ENCODE data around the gene BMPR1A. TPM values are rescaled to one million over a fixed set of nuclear protein-coding genes. Genes with fewer than 3 reads are reported as not detected.
"Not testable (repeated sequence)": the region's sequence is repeated elsewhere in the genome, so short reads cannot be mapped to it uniquely, and the experiment has no call there.

The BMPR1A gene
- total RNA-seq, 1 donor from 2014 or later = 43.5 TPM

DNA sequence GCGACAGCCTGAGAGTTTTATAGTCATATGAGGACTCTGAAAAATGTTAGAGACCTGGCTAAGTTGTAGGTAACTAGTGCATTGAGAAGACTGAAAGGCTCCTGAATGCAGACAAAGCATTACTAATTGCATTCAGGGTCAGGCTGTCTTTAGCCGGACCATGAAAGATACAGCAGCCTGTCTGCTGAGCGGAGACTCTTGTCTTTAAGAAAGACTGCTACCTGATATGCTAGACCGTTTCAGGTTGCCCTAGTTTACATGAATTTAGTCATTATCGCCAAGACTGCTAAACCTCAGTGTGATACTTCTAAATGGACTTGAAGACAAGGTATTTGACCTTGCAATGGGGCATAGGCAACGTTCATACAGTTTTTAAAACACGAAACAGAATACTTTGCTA is 81.2 kb downstream of the BMPR1A start:
- no peak for DNase-seq (ENCODE audit: low spot score)

DNA sequence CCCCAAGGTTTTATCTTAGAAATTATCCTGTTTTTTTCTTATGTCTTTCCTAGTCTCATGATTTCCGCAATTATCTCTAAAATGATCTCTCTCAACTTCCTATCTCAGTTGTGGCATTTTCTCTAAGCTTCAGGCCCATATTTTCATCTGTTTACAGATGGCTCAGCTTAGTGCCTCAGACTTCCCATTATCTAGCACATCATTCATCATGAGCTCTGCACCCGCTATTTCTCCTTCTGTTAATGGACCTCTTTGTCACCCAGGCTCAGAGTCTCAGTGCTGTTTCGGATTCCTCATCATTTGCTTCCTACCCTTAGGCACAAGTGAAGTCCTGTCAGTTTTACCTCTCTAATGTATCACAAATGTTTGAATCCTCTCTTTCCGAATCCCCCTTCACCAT is 84.1 kb downstream of the BMPR1A start:
- no peak for DNase-seq (ENCODE audit: low spot score)

DNA sequence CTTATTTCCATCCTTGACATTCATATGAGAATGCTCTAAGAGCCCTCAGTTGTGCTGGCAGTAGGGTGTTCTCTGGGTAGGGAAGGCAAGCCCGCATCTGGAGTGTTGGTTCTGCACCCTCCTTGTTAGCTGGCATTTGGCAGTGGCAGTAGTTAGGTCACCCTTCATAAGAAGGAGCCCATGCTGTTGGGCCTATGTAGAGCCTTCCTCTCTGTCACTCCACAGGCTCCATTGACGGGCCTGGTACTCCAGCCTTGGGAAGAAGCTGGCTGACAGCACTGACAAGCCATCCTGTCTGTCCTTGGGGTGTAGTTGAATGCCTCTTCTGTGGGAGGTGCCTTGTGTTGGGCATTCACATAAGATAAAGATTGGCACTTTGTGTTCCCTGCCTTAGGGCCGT is 89.7 kb downstream of the BMPR1A start:
- no peak for DNase-seq (ENCODE audit: low spot score)

DNA sequence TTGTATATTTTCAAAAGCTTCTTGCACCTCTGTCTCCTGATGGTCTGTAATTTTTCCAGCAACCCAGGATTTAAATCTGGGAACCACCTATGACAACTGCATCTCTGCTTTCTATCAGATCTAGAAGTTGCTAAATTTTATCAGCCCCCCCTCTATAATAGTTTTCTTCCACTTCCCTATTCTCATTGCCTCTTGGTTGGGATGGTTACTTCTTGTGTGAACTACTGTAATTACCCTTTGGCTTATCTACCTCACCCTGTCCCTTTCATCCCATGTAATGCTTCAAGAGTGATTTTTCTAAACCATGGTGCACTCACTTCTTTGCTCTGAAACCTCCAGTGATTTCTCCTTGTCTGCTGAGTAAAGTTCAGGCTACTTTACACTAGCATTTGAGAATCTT is 92.3 kb downstream of the BMPR1A start:
- no peak for DNase-seq (ENCODE audit: low spot score)

DNA sequence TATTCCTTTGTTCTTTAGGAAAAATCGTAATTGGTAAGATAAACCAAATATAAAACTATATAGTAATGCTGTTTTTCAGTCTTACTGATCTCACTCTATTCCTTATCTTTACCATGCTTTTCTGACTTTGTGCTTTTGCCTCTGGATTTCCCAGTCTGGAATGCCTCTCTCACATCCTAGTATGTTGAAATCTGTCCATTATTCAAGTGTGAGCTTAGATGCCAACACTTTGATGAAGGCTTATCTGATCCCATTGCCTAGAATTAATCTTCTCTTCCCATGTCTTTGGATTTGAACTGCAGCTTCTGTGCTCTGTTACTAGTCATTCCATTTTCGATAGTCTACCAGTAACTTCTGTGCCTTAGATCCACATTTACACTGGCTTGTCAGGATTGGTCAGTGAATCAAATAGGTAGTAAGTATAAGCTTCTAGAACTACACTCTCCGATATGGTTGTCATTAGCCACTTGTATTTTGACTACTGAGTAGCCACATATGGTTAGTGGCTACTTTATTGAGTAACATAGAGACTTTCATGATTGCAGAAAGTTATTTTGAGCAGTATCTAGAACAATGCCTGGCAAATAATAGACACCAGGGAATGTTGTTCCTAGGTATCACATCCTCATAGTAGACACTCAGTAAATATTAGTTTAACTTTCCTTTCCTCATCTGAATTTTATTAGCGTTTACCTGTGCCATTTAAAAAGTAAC is 92.9 kb downstream of the BMPR1A start:
- DNase-seq (ENCODE audit: low spot score) = no peak

DNA sequence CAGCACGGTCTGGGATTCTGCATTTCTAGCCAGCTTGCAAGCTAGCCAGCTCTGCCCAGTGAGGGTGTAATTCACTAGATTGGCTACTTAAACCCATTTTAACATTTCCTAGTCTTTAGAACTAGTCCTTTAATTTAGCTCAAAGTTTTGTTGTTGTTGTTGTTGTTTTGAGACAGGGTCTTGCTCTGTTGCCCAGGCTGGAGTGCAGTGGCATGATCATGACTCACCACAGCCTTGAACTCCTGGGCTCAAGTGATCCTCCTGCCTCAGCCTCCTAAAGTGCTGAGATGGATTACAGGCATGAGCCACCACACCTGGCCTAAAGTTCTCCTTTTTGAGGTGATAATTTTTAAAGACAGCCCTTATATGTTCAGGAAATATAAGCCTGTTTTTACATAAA is 94.1 kb downstream of the BMPR1A start:
- no peak for DNase-seq (ENCODE audit: low spot score)

DNA sequence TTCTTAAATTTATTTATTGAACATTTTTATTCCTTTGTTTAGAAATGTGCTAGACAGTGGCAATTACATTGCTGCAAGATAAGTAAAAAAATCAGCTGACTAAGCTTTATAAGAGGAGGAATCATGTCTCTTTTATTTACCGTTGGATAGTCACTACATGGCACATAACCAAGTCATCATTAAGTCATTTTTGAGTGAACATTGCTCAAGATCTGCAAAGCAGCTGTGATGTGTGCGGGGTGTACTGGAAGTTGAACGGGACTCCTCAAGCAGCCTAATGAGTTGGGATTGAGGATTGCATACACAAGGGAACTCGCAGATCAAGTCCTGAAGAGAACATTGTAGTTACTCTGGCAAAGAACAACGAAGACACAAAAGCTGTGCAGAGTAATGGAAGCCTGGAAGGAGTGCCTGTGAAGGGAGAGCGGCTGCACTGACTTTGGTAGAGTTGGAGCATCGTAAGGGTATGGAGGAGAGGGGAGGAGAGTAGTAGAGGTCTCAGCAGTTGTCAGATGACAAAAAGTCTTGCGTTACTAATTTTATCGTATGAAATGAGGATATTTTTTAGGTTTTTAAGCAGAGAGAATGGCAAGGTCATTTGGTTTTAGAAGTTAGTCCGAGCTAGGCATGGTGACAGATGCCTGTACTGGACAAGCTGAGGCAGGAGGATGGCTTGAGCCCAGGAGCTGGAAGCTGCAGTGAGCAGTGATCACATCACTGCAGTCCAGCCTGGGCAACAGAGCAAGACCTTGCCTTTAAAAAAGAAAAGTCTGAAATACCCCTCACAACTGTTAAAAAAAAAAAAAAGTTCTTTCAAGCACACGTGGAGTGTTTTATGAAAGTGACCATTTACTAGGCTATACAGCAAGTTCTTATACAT is 95.1 kb downstream of the BMPR1A start:
- no peak for DNase-seq (ENCODE audit: low spot score)

DNA sequence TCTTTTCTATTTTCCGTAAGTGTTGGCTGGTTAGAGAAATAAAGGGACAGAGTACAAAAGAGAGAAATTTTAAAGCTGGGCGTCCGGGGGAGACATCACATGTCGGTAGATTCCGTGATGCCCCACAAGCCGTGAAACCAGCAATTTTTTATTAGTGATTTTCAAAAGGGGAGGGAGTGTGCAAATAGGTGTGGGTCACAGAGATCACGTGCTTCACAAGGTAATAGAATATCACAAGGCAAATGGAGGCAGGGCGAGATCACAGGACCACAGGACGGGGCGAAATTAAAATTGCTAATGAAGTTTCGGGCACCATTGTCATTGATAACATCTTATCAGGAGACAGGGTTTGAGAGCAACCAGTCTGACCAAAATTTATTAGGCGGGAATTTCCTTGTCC is 97.2 kb downstream of the BMPR1A start:
- not testable (repeated sequence) for DNase-seq (ENCODE audit: low spot score)

DNA sequence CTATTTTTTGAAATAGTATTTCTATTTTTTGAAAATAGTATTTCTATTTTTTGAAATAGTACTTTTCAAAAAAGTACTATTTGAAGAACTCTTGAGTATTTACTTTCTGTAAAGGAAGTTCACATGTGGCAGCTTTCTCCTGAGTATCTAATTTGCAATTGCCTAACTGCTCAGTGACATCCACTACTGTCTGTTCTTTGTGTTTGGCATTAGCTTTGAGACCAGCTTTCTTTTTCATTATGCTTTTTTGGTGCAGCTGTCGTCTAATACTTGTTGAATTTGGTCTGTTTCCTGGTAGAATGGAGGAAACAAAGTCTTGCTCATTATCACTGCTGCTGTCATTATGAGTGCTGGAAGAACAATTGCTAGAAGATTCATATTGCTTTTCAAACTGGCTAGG is 99.1 kb downstream of the BMPR1A start:
- DNase-seq (ENCODE audit: low spot score) = no peak

DNA sequence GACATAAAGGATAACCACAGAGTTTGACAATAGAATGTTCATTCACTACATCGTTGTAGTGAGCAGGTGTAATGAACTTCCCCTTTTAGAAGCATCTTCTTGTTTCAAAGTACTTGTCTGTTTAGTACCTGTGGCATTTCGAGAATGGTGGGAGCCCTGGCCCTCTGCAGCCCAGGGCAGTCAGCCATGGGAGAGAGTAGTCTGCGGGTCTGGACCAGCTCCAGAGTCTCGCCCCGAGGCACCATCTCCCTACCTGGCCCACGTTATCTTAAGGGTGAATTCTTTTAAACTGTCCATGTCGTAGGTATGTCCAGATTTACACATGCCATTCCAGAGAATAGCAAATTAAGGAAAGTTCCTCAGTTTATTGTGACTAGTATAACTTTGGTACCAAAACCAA is 99.7 kb downstream of the BMPR1A start:
- DNase-seq (ENCODE audit: low spot score) = no peak

DNA sequence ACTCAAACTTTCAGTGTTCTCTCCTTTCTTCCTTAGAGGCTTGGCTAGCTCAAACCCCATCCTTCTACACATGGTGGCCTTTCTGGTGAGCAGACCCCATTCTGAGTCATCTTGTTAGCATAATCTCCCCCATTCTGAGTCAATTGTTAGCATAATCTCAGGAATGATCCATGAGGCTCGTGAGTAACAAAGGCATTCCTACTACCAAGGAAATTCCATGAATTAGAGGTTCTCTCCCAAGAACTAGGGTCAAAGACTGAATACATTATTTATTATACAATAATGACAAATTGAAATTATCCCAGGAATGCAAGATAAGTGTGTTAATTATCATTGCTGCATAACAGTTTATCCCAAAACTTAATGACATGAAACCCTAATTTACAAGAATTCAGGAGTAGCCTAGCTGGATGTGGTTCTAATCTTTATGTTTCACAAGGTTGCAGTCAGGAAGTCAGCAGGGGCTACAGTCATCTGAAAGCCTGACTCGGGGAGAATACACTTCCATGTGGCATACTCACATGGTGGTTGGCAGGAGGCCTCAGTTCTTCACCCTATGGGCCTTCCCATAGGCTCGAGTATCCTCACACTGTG is 100.8 kb downstream of the BMPR1A start:
- DNase-seq (ENCODE audit: low spot score) = no peak

DNA sequence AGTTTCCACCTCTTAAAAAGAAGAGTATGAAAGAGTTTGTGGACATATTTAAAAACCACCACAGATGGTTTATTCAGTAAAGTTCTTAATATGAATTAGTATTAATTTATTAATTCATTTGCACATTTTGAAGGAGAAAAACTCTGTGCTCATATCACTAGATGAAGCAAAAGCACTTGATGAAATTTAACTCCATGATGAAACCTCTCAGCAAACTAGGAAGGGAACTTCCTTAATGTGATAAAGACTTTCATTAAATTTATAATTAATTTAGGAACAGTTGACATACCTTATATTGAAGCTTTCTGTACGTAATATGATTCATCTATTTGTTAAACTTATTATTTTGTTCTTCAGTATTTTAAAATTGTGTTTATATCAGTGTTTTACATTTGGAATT is 101.6 kb downstream of the BMPR1A start:
- DNase-seq (ENCODE audit: low spot score) = no peak

DNA sequence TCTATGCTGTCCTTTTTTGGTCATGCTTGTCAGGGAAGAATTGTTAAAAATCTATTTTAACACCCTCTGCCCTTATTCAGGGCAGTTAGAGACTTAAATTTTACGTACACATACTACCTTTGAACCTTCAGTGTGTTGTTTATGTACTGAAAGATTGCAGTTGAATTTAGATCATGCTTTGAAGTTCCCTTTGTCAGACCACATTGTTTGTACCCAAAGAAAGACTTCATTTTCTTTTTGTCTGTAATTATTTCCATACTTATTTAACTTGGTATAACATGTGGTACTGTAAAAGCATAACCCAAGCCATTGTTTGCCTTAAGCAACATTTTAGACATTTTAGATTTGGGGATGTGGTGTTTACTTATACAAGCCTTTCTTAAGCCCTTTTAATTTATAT is 104.9 kb downstream of the BMPR1A start:
- DNase-seq (ENCODE audit: low spot score) = no peak

DNA sequence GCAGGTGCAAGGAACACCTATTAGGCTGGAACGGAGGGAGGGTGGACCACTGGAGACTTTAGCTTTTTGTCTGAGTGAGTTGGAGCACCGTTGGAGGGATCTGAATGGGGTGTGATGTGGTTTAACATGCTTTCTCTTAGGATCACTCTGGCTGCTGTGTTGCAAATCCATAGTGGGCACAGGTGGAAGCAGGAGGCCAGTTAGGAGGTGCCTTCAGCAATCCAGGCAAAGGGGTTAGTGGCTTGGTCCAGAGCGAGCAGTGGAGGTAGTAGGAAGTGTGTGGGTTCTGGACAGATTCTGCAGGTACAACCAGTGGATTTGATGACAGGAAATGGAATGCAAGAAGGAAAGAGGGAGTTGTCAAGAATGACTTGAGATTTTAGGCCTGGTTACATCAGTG is 106.0 kb downstream of the BMPR1A start:
- DNase-seq (ENCODE audit: low spot score) = no peak

DNA sequence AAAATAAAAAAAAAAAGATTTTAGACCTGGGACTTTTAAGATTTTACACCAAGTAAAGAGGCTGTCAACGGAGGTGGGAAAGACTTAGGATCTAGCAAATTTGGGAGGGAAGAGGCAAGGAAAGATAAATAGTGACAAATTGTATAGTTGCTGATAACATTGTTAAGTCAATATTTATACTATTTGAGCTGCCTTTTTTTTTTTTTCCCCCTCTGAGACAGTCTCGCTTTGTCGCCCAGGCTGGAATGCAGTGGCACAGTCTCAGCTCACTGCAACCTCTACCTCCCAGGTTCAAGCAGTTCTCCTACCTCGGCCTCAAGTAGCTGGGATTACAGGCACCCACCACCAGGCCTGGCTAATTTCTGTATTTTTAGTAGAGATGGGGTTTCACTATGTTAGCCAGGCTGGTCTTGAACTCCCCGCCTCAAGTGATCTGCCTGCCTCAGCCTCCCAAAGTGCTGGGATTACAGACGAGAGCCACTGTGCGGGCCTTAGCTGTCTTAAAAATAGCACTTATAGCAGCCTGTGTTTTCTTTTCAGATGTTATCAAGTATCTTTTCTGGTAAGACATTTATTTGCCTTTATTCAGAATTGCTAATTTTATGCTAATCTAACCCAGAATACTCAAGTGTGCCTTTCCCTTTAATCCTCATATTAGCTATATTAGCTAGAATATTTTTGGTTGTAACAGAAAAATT is 106.5 kb downstream of the BMPR1A start:
- no peak for DNase-seq (ENCODE audit: low spot score)

DNA sequence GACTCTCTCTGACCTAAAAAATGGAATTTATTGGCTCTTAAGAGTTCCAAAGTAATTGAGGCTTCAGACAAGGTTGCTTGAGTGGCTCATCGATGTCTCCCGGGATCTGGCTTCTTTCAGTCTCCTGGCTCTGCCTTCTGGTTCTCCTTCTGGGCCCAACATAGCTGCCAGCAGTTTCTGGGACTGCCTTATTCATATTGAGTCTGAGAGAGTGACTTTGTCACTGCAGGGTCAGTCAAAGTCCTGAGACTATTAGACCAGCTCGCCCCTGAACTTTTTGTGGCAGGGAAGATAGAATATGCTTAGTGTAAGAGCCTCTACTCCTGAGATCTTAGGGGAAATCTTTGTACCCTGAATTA is 107.0 kb downstream of the BMPR1A start:
- DNase-seq (ENCODE audit: low spot score) = no peak

DNA sequence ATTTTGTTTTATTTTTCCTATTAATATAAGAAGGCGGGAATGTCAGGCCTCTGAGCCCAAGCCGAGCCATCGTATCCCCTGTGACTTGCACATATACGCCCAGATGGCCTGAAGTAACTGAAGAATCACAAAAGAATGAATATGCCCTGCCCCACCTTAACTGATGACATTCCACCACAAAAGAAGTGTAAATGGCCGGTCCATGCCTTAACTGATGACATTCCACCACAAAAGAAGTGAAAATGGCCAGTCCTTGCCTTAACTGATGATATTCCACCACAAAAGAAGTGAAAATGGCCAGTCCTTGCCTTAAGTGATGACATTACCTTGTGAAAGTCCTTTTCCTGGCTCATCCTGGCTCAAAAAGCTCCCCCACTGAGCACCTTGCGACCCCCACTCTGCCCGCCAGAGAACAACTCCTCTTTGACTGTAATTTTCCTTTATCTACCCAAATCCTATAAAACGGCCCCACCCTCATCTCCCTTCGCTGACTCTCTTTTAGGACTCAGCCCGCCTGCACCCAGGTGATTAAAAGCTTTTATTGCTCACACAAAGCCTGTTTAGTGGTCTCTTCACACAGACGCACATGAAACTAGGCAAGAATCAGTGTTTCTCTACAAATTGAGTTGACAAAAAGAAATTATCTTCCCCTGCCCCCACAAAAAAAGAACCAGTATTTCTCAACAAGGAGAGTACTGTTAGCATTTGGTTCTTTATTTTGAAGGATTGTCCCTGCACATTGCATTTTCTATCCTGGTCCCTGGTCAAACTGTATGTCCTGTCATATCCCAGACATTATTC is 108.8 kb downstream of the BMPR1A start:
- not testable (repeated sequence) for DNase-seq (ENCODE audit: low spot score)

DNA sequence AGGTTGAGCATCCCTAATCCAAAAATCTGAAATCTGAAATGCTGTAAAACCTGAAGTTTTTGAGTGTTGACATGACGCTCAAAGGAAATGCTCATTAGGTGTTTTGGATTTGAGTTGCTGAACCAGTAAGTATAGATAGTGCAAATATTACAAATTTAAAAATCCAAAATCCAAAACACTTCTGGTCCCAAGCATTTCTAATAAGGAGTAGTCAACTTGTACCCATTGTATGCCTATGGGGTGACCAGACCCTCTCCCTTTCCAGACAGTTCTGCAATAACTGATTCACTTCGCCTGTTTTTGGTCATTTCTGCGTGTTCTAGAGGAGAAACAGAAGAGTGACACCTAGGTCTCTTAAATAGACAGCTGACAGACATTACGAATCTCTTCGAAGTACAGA is 110.7 kb downstream of the BMPR1A start:
- DNase-seq (ENCODE audit: low spot score) = no peak

DNA sequence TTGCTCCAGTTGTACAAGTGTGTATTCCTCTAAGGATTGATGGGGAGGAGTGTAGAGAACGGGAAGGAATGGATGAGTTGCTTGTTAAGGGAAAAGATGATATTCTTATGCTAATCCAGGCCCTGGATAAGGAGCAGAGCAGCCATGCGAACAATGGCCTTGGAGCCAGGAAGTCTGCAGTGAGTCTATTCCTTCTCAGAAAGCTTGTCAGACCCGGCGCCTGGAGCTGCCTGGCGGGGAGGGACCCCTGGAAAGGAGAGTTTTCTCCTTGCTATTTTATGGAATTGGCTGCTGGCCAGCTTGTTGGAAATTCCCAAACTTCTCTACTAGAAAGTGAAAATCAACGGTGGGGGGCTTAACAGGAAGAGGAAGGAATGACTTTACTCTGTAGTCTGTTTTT is 111.9 kb downstream of the BMPR1A start:
- no peak for DNase-seq (ENCODE audit: low spot score)

DNA sequence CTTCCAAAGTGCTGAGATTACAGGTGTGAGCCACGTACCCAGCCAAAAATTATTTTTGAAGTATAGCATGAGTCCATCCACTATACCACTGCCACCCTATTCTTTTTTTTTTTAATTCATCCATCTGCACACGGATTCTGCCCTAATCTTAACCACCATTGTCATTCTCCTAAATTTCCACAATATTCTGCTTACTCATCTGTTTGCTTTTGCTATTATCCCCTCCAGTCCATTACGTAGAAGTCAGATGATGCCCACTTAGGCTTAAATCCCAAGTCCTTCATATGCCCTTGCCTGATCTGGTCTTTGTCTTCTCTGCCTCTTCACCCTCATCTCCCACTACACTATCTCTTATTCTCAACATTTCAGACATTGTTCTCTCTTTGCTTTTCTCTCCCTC is 114.3 kb downstream of the BMPR1A start:
- no peak for DNase-seq (ENCODE audit: low spot score)

DNA sequence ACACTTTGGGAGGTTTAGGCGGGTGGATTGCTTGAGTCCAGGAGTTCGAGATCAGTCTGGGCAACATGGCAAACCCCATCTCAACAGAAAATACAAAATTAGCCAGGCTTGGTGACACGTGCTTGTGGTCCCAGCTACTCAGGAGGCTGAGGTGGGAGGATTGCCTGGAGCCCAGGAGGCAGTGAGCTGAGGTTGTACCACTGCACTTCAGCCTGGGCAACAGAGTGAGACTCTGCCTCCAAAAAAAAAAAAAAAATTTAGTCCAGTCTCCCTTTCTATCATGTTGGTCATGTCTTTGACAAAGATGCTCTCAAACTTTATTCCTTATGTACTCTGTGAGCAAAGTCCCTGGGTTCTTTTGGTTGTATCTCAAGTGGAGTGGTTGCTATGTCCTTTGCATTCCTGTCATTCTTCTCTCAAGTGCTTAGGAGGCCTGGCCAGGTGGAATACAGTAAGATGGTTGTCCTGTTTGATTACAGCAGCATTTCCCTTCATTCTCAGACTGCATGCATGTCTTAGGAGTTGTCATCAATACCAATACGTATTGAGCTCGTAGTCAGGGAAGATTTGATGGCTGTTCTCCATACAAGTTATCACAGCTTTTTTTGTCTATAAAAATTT is 115.3 kb downstream of the BMPR1A start:
- DNase-seq (ENCODE audit: low spot score) = no peak
